CD4-positive, alpha-beta T cell treated with Interleukin-10 for 1 hour (primary cell): ENCODE measurements around the gene TRAF2.

Experiments
- DNase-seq: peaks from one replicate; pipeline ENCODE4 v3.0.0-alpha.2; 2020

TRAF2 gene

GRCh38 chr9:136917902-136918301 is 31.6 kb downstream of the TRAF2 start:
- no peak for DNase-seq

- no peak for DNase-seq
Observed at GRCh38 chr9:136920069-136920468, 33.8 kb downstream of the TRAF2 start.

GRCh38 chr9:136920734-136921231 is 34.5 kb downstream of the TRAF2 start:
- no peak for DNase-seq

- no peak for DNase-seq
Observed at GRCh38 chr9:136921307-136921706, 35.0 kb downstream of the TRAF2 start.

GRCh38 chr9:136921718-136922117 is 35.4 kb downstream of the TRAF2 start:
- DNase-seq, result no peak

GRCh38 chr9:136922540-136922939 is 36.2 kb downstream of the TRAF2 start:
- DNase-seq, result no peak

- no peak for DNase-seq
Observed at GRCh38 chr9:136923881-136924280, 37.6 kb downstream of the TRAF2 start.

- no peak for DNase-seq
Observed at GRCh38 chr9:136925414-136926153, 39.3 kb downstream of the TRAF2 start.

- DNase-seq, result no peak
Observed at GRCh38 chr9:136926154-136926704, 39.9 kb downstream of the TRAF2 start.

- no peak for DNase-seq
Observed at GRCh38 chr9:136926749-136927148, 40.4 kb downstream of the TRAF2 start.

GRCh38 chr9:136927343-136928271 is 41.3 kb downstream of the TRAF2 start:
- DNase-seq, result no peak

GRCh38 chr9:136928591-136928990 is 42.3 kb downstream of the TRAF2 start:
- no peak for DNase-seq

- no peak for DNase-seq
Observed at GRCh38 chr9:136930014-136930413, 43.7 kb downstream of the TRAF2 start.

- DNase-seq, result no peak
Observed at GRCh38 chr9:136931611-136932130, 45.4 kb downstream of the TRAF2 start.

GRCh38 chr9:136934277-136934676 is 48.0 kb downstream of the TRAF2 start:
- DNase-seq, result no peak

GRCh38 chr9:136935651-136936050 is 49.3 kb downstream of the TRAF2 start:
- DNase-seq, result no peak

GRCh38 chr9:136936645-136937170 is 50.4 kb downstream of the TRAF2 start:
- DNase-seq, result no peak

GRCh38 chr9:136937186-136938001 is 51.1 kb downstream of the TRAF2 start:
- no peak for DNase-seq

GRCh38 chr9:136939431-136939995 is 53.2 kb downstream of the TRAF2 start:
- no peak for DNase-seq

- no peak for DNase-seq
Observed at GRCh38 chr9:136939996-136940525, 53.7 kb downstream of the TRAF2 start.

- no peak for DNase-seq
Observed at GRCh38 chr9:136940526-136941230, 54.4 kb downstream of the TRAF2 start.
